ENCODE results near the gene IRAK1BP1. TPM values are rescaled to one million over a fixed set of nuclear protein-coding genes. Genes with fewer than 3 reads are reported as not detected.

IRAK1BP1 gene
- total RNA-seq, 1 donor from 2014 or later: 6.2 TPM

DNA sequence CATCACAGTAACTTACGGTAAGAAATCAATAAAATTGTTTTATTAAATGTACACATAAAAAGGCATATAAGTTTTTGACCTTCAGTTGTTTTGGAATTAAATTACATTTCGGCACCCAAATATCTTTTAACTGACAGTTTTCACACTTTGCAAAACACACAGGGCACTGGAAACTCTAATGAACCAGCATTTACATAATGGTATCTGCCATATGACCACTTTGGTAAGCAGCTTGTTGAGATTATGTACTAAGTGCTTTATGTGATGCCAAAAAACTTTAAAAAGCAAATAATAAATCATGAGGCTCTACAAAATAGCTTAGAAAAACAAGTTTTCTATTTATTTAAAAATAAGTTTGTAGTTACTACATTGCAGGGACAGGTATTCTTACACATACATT lies 68.2 kb downstream of the IRAK1BP1 start:
- no peaks in the 10 kb centered on the region for H3K9me3 ChIP-seq
- DNase-seq (no peak), ATAC-seq (no peak)
- no peaks in the 10 kb centered on the region for H3K4me1 ChIP-seq
- intact Hi-C loops (cut with DNase I): no loop called here
- H3K27me3 ChIP-seq (ENCODE audit: low read depth): no peaks in the 10 kb centered on the region
- H3K27ac ChIP-seq: no peak overlapping the region
- H3K36me3 ChIP-seq: peaks cover 17% of the 10 kb centered on the region
- H3K4me3 ChIP-seq: no peak overlapping the region
- TF ChIP-seq, protein P1, sequence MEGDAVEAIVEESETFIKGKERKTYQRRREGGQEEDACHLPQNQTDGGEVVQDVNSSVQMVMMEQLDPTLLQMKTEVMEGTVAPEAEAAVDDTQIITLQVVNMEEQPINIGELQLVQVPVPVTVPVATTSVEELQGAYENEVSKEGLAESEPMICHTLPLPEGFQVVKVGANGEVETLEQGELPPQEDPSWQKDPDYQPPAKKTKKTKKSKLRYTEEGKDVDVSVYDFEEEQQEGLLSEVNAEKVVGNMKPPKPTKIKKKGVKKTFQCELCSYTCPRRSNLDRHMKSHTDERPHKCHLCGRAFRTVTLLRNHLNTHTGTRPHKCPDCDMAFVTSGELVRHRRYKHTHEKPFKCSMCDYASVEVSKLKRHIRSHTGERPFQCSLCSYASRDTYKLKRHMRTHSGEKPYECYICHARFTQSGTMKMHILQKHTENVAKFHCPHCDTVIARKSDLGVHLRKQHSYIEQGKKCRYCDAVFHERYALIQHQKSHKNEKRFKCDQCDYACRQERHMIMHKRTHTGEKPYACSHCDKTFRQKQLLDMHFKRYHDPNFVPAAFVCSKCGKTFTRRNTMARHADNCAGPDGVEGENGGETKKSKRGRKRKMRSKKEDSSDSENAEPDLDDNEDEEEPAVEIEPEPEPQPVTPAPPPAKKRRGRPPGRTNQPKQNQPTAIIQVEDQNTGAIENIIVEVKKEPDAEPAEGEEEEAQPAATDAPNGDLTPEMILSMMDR (IDR thresholded peaks at IDR 0.05): no peak

DNA sequence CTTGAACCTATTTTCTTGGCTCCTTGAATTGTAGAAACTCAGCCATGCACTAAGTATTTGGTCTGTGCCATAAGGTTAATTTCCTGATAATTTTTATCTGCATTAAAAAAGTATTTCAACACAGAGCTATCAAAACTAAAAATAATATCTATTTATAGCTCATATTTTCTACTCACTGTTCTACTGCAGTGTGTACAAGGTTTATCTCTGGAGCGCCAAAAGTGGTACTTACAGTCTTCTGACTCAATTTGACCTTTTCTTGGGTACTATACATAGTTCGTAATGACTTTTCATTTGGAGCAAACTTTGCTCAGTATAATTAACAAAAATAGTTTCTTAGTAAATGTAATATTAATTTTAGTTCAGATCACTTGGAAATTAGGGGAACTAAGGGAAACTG lies 69.2 kb downstream of the IRAK1BP1 start:
- intact Hi-C loops (cut with DNase I): no loop called here
- Histone ChIP-seq H3K4me3 (no peak overlapping the region), H3K4me1 (no peaks in the 10 kb centered on the region), H3K36me3 (peaks cover 27% of the 10 kb centered on the region), H3K9me3 (no peaks in the 10 kb centered on the region), H3K27ac (no peak overlapping the region), H3K27me3 (ENCODE audit: low read depth) (no peaks in the 10 kb centered on the region)
- TF ChIP-seq, protein P1 (IDR thresholded peaks at IDR 0.05): no peak
- ATAC-seq (no peak), DNase-seq (no peak)

DNA sequence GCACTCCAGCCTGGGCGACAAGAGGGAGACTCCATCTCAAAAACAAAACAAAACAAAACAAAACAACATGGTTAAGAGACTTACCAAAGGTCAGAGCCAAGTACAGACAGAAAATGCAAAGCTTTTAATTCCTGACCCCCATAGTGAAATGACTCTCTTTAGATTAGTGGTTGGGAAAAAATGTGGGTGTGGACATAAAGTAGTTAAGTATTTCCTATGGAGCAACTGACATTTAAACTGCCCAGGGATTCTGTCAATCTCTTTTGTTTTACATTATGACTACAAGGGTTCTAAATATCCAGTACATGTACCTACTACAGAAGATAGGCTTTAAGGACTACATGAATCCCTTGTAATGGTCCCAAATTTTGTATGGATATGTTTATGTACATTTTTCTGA lies 75.1 kb downstream of the IRAK1BP1 start:
- Histone ChIP-seq H3K36me3 (peaks cover 86% of the 10 kb centered on the region), H3K9me3 (no peaks in the 10 kb centered on the region), H3K4me3 (no peak overlapping the region), H3K4me1 (no peaks in the 10 kb centered on the region), H3K27me3 (ENCODE audit: low read depth) (no peaks in the 10 kb centered on the region), H3K27ac (no peak overlapping the region)
- TF ChIP-seq, protein P1 (IDR thresholded peaks at IDR 0.05): no peak
- DNase-seq (no peak), ATAC-seq (no peak)
- intact Hi-C loops (cut with DNase I): no loop called here

DNA sequence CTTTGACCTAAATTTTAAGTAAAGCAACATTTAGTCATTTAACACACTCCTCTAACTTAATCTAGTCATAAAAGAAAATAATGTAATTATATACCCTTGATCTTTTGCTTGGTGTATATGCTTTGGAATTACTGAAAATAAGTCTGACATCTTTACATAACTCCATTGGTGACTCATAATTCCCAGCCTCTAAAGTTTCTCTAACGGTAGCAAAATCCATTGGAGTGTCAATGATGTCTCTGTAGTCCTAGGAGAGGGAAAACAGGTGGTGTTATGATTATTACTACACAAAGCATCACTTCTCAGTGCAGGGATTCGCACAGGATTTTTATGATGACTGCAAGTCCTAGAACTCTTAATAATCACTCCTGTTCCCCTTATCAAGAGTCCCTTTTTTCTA lies 80.2 kb downstream of the IRAK1BP1 start:
- DNase-seq (no peak), ATAC-seq (no peak)
- Histone ChIP-seq H3K4me3 (no peak overlapping the region), H3K9me3 (peaks cover 14% of the 10 kb centered on the region), H3K27me3 (ENCODE audit: low read depth) (no peaks in the 10 kb centered on the region), H3K4me1 (no peaks in the 10 kb centered on the region), H3K36me3 (peaks cover 96% of the 10 kb centered on the region), H3K27ac (no peak overlapping the region)
- TF ChIP-seq, protein P1 (IDR thresholded peaks at IDR 0.05): no peak
- intact Hi-C loops (cut with DNase I): no loop called here

DNA sequence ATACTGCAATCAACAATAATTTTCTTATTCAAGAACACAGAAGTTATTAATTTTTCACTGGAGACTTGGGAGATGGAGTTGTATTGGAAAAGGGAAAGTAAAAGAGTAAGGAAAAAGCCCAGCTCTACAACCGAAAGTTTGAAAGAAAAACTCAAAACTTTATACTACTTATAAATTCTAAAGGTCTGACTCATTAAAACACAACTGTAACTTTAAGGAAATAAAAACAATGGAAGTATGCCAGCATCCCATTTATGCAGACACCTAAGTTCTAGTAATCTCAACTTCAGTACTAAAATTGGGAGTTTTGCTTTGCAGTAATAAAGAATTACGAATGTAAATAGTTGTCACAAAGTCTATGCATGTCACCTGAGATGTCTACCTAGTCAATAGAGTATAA lies 80.6 kb downstream of the IRAK1BP1 start:
- no peak for ATAC-seq
- Histone ChIP-seq H3K4me1 (no peaks in the 10 kb centered on the region), H3K27ac (no peak overlapping the region), H3K36me3 (peaks cover 96% of the 10 kb centered on the region), H3K4me3 (no peak overlapping the region), H3K9me3 (peaks cover 14% of the 10 kb centered on the region), H3K27me3 (ENCODE audit: low read depth) (no peaks in the 10 kb centered on the region)
- no peak for DNase-seq
- TF ChIP-seq, protein P1 (IDR thresholded peaks at IDR 0.05): no peak
- intact Hi-C loops (cut with DNase I): no loop called here

DNA sequence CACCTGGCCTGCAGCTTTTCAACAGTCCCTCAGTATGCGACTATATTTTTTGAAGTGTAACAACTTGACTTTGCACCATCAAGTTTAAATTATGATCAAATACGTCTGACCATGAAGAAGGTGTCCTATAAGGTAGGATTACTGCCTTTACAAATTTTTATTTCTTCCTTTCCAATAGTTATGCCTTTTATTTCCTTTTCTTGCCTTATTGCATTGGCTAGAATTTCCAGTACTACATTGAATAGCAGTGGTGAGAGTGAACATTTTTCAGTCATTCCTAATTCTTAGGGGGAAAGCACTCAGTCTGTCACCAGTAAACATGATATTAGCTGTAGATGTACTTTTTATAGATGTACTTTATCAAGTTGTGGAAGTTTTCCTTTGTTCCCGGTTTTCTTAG lies 81.4 kb downstream of the IRAK1BP1 start:
- Histone ChIP-seq H3K4me3 (no peak overlapping the region), H3K36me3 (peaks cover 96% of the 10 kb centered on the region), H3K27me3 (ENCODE audit: low read depth) (no peaks in the 10 kb centered on the region), H3K27ac (no peak overlapping the region), H3K9me3 (peaks cover 14% of the 10 kb centered on the region), H3K4me1 (no peaks in the 10 kb centered on the region)
- intact Hi-C loops (cut with DNase I): no loop called here
- DNase-seq: no peak
- TF ChIP-seq, protein P1 (IDR thresholded peaks at IDR 0.05): no peak
- no peak for ATAC-seq

Data from lower lobe of right lung (tissue), 2 donors.